ENCODE results near the gene KIF6.

The KIF6 gene

GRCh38 chr6:39378175-39378959, 346.8 kb downstream of the KIF6 start:
- ChIA-PET POLR2A (no interaction called here), CTCF (interaction anchor here (1.6 to 2.0 kb wide), 3 partner anchors 10 to 515 kb away, joined by 6 to 7 read pairs (median 6); no protein-coding TSS in a partner anchor)
- peak in 2 of 3 donors; percentile 9 to 12 for DNase-seq
- Histone ChIP-seq H3K27me3 (replicated peaks in 2 of 5; ENCODE audit: control insufficient read depth in 4 of 5, insufficient read depth in 5 of 5, low read length in 4 of 5) (no peaks in the 10 kb centered on the region), H3K4me3 (ENCODE audit: control insufficient read depth in 1 of 7, extremely low read depth in 1 of 7, insufficient read depth in 4 of 7, low read depth in 2 of 7, low read length in 6 of 7) (no peak overlapping the region), H3K9me3 (ENCODE audit: control extremely low read depth in 1 of 5, control insufficient read depth in 4 of 5, insufficient read depth in 2 of 5, low read depth in 1 of 5, low read length in 4 of 5) (no peaks in the 10 kb centered on the region), H3K36me3 (ENCODE audit: control insufficient read depth in 4 of 4, insufficient read depth in 4 of 4, low read length in 3 of 4) (no peaks in the 10 kb centered on the region), H3K4me1 (ENCODE audit: control extremely low read depth in 1 of 4, control insufficient read depth in 4 of 4, insufficient read depth in 4 of 4, low read length in 3 of 4) (no peaks in the 10 kb centered on the region), H3K27ac (ENCODE audit: insufficient read depth in 1 of 2, low read depth in 1 of 2, low read length in 2 of 2, poor library complexity in 1 of 2, severe bottlenecking in 2 of 2) (no peak overlapping the region)
- WGBS (ENCODE audit: insufficient coverage): 84% methylated on average over 7 of the region's 10 CpGs

- peak; percentile 34 to 66 (median 57) for DNase-seq
- ChIA-PET CTCF (interaction anchor here (1.9 kb wide), 1 partner anchor 9 kb away, joined by 6 read pairs; no protein-coding TSS in a partner anchor), POLR2A (no interaction called here)
- Histone ChIP-seq H3K9me3 (ENCODE audit: control extremely low read depth in 1 of 5, control insufficient read depth in 4 of 5, insufficient read depth in 2 of 5, low read depth in 1 of 5, low read length in 4 of 5) (no peaks in the 10 kb centered on the region), H3K36me3 (ENCODE audit: control insufficient read depth in 4 of 4, insufficient read depth in 4 of 4, low read length in 3 of 4) (no peaks in the 10 kb centered on the region), H3K27me3 (replicated peaks in 2 of 5; ENCODE audit: control insufficient read depth in 4 of 5, insufficient read depth in 5 of 5, low read length in 4 of 5) (no peaks in the 10 kb centered on the region), H3K4me3 (ENCODE audit: control insufficient read depth in 1 of 7, extremely low read depth in 1 of 7, insufficient read depth in 4 of 7, low read depth in 2 of 7, low read length in 6 of 7) (no peak overlapping the region), H3K4me1 (ENCODE audit: control extremely low read depth in 1 of 4, control insufficient read depth in 4 of 4, insufficient read depth in 4 of 4, low read length in 3 of 4) (no peaks in the 10 kb centered on the region), H3K27ac (ENCODE audit: insufficient read depth in 1 of 2, low read depth in 1 of 2, low read length in 2 of 2, poor library complexity in 1 of 2, severe bottlenecking in 2 of 2) (no peak overlapping the region)
- 40% methylated on average over 5 of the region's 6 CpGs for WGBS (ENCODE audit: insufficient coverage)
These were observed 347.7 kb downstream of the KIF6 start for GRCh38 chr6:39377539-39377950.

- H3K4me1 ChIP-seq (ENCODE audit: control extremely low read depth in 1 of 4, control insufficient read depth in 4 of 4, insufficient read depth in 4 of 4, low read length in 3 of 4): no peaks in the 10 kb centered on the region
- H3K4me3 ChIP-seq (ENCODE audit: control insufficient read depth in 1 of 7, extremely low read depth in 1 of 7, insufficient read depth in 4 of 7, low read depth in 2 of 7, low read length in 6 of 7): no peak overlapping the region
- no peaks in the 10 kb centered on the region for H3K36me3 ChIP-seq (ENCODE audit: control insufficient read depth in 4 of 4, insufficient read depth in 4 of 4, low read length in 3 of 4)
- 92% methylated on average over 3 of the region's 3 CpGs for WGBS (ENCODE audit: insufficient coverage)
- no peaks in the 10 kb centered on the region for H3K9me3 ChIP-seq (ENCODE audit: control extremely low read depth in 1 of 5, control insufficient read depth in 4 of 5, insufficient read depth in 2 of 5, low read depth in 1 of 5, low read length in 4 of 5)
- no peak for DNase-seq
- ChIA-PET POLR2A (no interaction called here), CTCF (interaction anchor here (1.2 kb wide), 1 partner anchor 518 kb away, joined by 3 read pairs; no protein-coding TSS in a partner anchor)
- H3K27ac ChIP-seq (ENCODE audit: insufficient read depth in 1 of 2, low read depth in 1 of 2, low read length in 2 of 2, poor library complexity in 1 of 2, severe bottlenecking in 2 of 2): no peak overlapping the region
- H3K27me3 ChIP-seq (replicated peaks in 2 of 5; ENCODE audit: control insufficient read depth in 4 of 5, insufficient read depth in 5 of 5, low read length in 4 of 5): no peaks in the 10 kb centered on the region
These were observed 349.8 kb downstream of the KIF6 start for GRCh38 chr6:39375405-39375804.

GRCh38 chr6:39370390-39370789, 354.8 kb downstream of the KIF6 start:
- H3K27ac ChIP-seq (ENCODE audit: insufficient read depth in 1 of 2, low read depth in 1 of 2, low read length in 2 of 2, poor library complexity in 1 of 2, severe bottlenecking in 2 of 2): no peak overlapping the region
- no peaks in the 10 kb centered on the region for H3K27me3 ChIP-seq (replicated peaks in 2 of 5; ENCODE audit: control insufficient read depth in 4 of 5, insufficient read depth in 5 of 5, low read length in 4 of 5)
- no peak for DNase-seq
- H3K36me3 ChIP-seq (ENCODE audit: control insufficient read depth in 4 of 4, insufficient read depth in 4 of 4, low read length in 3 of 4): no peaks in the 10 kb centered on the region
- 100% methylated on average over 1 of the region's 3 CpGs for WGBS (ENCODE audit: insufficient coverage)
- CTCF ChIA-PET: interaction anchor here (0.8 to 3.0 kb wide), 3 partner anchors 9 to 521 kb away, joined by 4 to 7 read pairs (median 4); no protein-coding TSS in a partner anchor
- POLR2A ChIA-PET: no interaction called here
- H3K9me3 ChIP-seq (ENCODE audit: control extremely low read depth in 1 of 5, control insufficient read depth in 4 of 5, insufficient read depth in 2 of 5, low read depth in 1 of 5, low read length in 4 of 5): no peaks in the 10 kb centered on the region
- no peaks in the 10 kb centered on the region for H3K4me1 ChIP-seq (ENCODE audit: control extremely low read depth in 1 of 4, control insufficient read depth in 4 of 4, insufficient read depth in 4 of 4, low read length in 3 of 4)
- H3K4me3 ChIP-seq (ENCODE audit: control insufficient read depth in 1 of 7, extremely low read depth in 1 of 7, insufficient read depth in 4 of 7, low read depth in 2 of 7, low read length in 6 of 7): no peak overlapping the region

GRCh38 chr6:39369987-39370386, 355.2 kb downstream of the KIF6 start:
- Histone ChIP-seq H3K4me3 (ENCODE audit: control insufficient read depth in 1 of 7, extremely low read depth in 1 of 7, insufficient read depth in 4 of 7, low read depth in 2 of 7, low read length in 6 of 7) (no peak overlapping the region), H3K36me3 (ENCODE audit: control insufficient read depth in 4 of 4, insufficient read depth in 4 of 4, low read length in 3 of 4) (no peaks in the 10 kb centered on the region), H3K9me3 (ENCODE audit: control extremely low read depth in 1 of 5, control insufficient read depth in 4 of 5, insufficient read depth in 2 of 5, low read depth in 1 of 5, low read length in 4 of 5) (no peaks in the 10 kb centered on the region), H3K27ac (ENCODE audit: insufficient read depth in 1 of 2, low read depth in 1 of 2, low read length in 2 of 2, poor library complexity in 1 of 2, severe bottlenecking in 2 of 2) (no peak overlapping the region), H3K27me3 (replicated peaks in 2 of 5; ENCODE audit: control insufficient read depth in 4 of 5, insufficient read depth in 5 of 5, low read length in 4 of 5) (no peaks in the 10 kb centered on the region), H3K4me1 (ENCODE audit: control extremely low read depth in 1 of 4, control insufficient read depth in 4 of 4, insufficient read depth in 4 of 4, low read length in 3 of 4) (no peaks in the 10 kb centered on the region)
- no peak for DNase-seq
- WGBS (ENCODE audit: insufficient coverage): 83% methylated on average over 1 of the region's 1 CpG
- CTCF ChIA-PET: interaction anchor here (1.3 to 3.0 kb wide), 2 partner anchors 8 to 10 kb away, joined by 4 to 7 read pairs; no protein-coding TSS in a partner anchor
- POLR2A ChIA-PET: no interaction called here

- ChIA-PET POLR2A (no interaction called here), CTCF (interaction anchor here (1.5 to 2.5 kb wide), 3 partner anchors 10 to 200 kb away, joined by 3 to 7 read pairs (median 3); no protein-coding TSS in a partner anchor)
- Histone ChIP-seq H3K9me3 (ENCODE audit: control extremely low read depth in 1 of 5, control insufficient read depth in 4 of 5, insufficient read depth in 2 of 5, low read depth in 1 of 5, low read length in 4 of 5) (no peaks in the 10 kb centered on the region), H3K36me3 (ENCODE audit: control insufficient read depth in 4 of 4, insufficient read depth in 4 of 4, low read length in 3 of 4) (no peaks in the 10 kb centered on the region), H3K27ac (ENCODE audit: insufficient read depth in 1 of 2, low read depth in 1 of 2, low read length in 2 of 2, poor library complexity in 1 of 2, severe bottlenecking in 2 of 2) (no peak overlapping the region), H3K4me3 (ENCODE audit: control insufficient read depth in 1 of 7, extremely low read depth in 1 of 7, insufficient read depth in 4 of 7, low read depth in 2 of 7, low read length in 6 of 7) (no peak overlapping the region), H3K4me1 (ENCODE audit: control extremely low read depth in 1 of 4, control insufficient read depth in 4 of 4, insufficient read depth in 4 of 4, low read length in 3 of 4) (no peaks in the 10 kb centered on the region), H3K27me3 (replicated peaks in 2 of 5; ENCODE audit: control insufficient read depth in 4 of 5, insufficient read depth in 5 of 5, low read length in 4 of 5) (no peaks in the 10 kb centered on the region)
- no peak for DNase-seq
- WGBS (ENCODE audit: insufficient coverage): 83% methylated on average over 1 of the region's 3 CpGs
These were observed 357.5 kb downstream of the KIF6 start for GRCh38 chr6:39367700-39368099.

GRCh38 chr6:39366931-39367618, 358.1 kb downstream of the KIF6 start:
- H3K4me3 ChIP-seq (ENCODE audit: control insufficient read depth in 1 of 7, extremely low read depth in 1 of 7, insufficient read depth in 4 of 7, low read depth in 2 of 7, low read length in 6 of 7): no peak overlapping the region
- no peak for DNase-seq
- H3K27me3 ChIP-seq (replicated peaks in 2 of 5; ENCODE audit: control insufficient read depth in 4 of 5, insufficient read depth in 5 of 5, low read length in 4 of 5): no peaks in the 10 kb centered on the region
- WGBS (ENCODE audit: insufficient coverage): 100% methylated on average over 7 of the region's 9 CpGs
- no peaks in the 10 kb centered on the region for H3K36me3 ChIP-seq (ENCODE audit: control insufficient read depth in 4 of 4, insufficient read depth in 4 of 4, low read length in 3 of 4)
- CTCF ChIA-PET: interaction anchor here (1.5 to 2.5 kb wide), 2 partner anchors 9 to 199 kb away, joined by 3 to 7 read pairs; no protein-coding TSS in a partner anchor
- H3K27ac ChIP-seq (ENCODE audit: insufficient read depth in 1 of 2, low read depth in 1 of 2, low read length in 2 of 2, poor library complexity in 1 of 2, severe bottlenecking in 2 of 2): no peak overlapping the region
- POLR2A ChIA-PET: no interaction called here
- H3K9me3 ChIP-seq (ENCODE audit: control extremely low read depth in 1 of 5, control insufficient read depth in 4 of 5, insufficient read depth in 2 of 5, low read depth in 1 of 5, low read length in 4 of 5): no peaks in the 10 kb centered on the region
- H3K4me1 ChIP-seq (ENCODE audit: control extremely low read depth in 1 of 4, control insufficient read depth in 4 of 4, insufficient read depth in 4 of 4, low read length in 3 of 4): peaks cover 0 to 3% (median 2%) of the 10 kb centered on the region in 4 experiments
